Body of pancreas (tissue), 4 donors: ENCODE results near the gene PGAP3.

Experiments
- CTCF ChIP-seq, 7 experiments: fragments of 450-650 bp in 4 of 7; fragments of 200-600 bp in 3 of 7; sonication (generic) in 3 of 7; IDR thresholded peaks; one replicate each; pipeline ENCODE4 v1.5.1; 2016 to 2019; ENCODE audit warnings: antibody characterized with exemption in 7 of 7
- POLR2A ChIP-seq, 3 donors: fragments of 450-650 bp; IDR thresholded peaks; one replicate each; pipeline ENCODE4 v1.6.1; 2016; ENCODE audit warnings: antibody characterized with exemption in 3 of 3, mild to moderate bottlenecking in 2 of 3

- TF ChIP-seq CTCF (IDR thresholded peaks at IDR 0.05) (peak; percentile 89 to 97 (median 95)), POLR2A (IDR thresholded peaks at IDR 0.05) (peak in 1 of 3 donors; percentile 17)
These were observed 64.4 kb downstream of the PGAP3 start for GRCh38 chr17:39623356-39623950.
